B cell (primary cell): Measurements from ENCODE around the gene NCKIPSD. TPM values are rescaled to one million over a fixed set of nuclear protein-coding genes. Genes with fewer than 3 reads are reported as not detected.

Experiments used
- ATAC-seq: fragments of 200-7000 bp; cut with Tn5 transposase; one replicate; pipeline ENCODE4 v1.10.0; 2021; ENCODE audit warnings: low read depth, mild to moderate bottlenecking, moderate number of reproducible peaks, moderate library complexity
- CTCF ChIA-PET: fragments of 350-600 bp; sonication (Branson Sonifier 250); formaldehyde crosslinking; loops from one replicate; lab custom pipeline; 2021; ENCODE audit warnings: antibody characterized with exemption, inconsistent platforms; lab: Charles Lee
- POLR2A ChIA-PET: fragments of 350-600 bp; sonication (Branson Sonifier 250); formaldehyde crosslinking; loops from one replicate; lab custom pipeline; 2021; ENCODE audit warnings: antibody characterized with exemption; lab: Charles Lee
- DNase-seq: peaks from one replicate; pipeline ENCODE4 v3.0.0; 2013
- H2AFZ ChIP-seq: 2 replicates; pipeline ENCODE4 v1.6.1; 2012; ENCODE audit warnings: mild to moderate bottlenecking, low read depth, low read length; ENCODE audit not compliant: insufficient read depth, poor library complexity, severe bottlenecking
- H3K27ac ChIP-seq, 2 donors: 1 replicate in 1 of 2; 2 replicates in 1 of 2; pipeline ENCODE4 v1.5.1; 2012 to 2013; ENCODE audit warnings: low read length in 2 of 2, mild to moderate bottlenecking in 2 of 2, moderate library complexity in 1 of 2
- H3K27me3 ChIP-seq, 4 experiments: fragments of 200-600 bp in 1 of 4; sonication (generic) in 1 of 4; replicated peaks in 1 of 4; 1 replicate in 2 of 4; 2 replicates in 2 of 4; pipeline versions ENCODE4 v1.6.1 to v1.7.0; 2013 to 2016; ENCODE audit warnings: low read length in 3 of 4, mild to moderate bottlenecking in 2 of 4, mixed read lengths in 1 of 4, moderate library complexity in 1 of 4; ENCODE audit not compliant: insufficient read depth in 4 of 4, control insufficient read depth in 3 of 4; ENCODE audit errors: control extremely low read depth in 1 of 4
- H3K36me3 ChIP-seq, 2 experiments: replicated peaks in 1 of 2; 1 replicate in 1 of 2; 2 replicates in 1 of 2; pipeline versions ENCODE4 v1.6.1 to v1.7.1; 2013; ENCODE audit warnings: low read length in 1 of 2; ENCODE audit not compliant: insufficient read depth in 2 of 2, control insufficient read depth in 1 of 2; ENCODE audit errors: control extremely low read depth in 1 of 2, extremely low read depth in 1 of 2
- H3K4me1 ChIP-seq, 2 donors: fragments of 200-600 bp in 1 of 2; sonication (generic) in 1 of 2; 1 replicate in 1 of 2; 2 replicates in 1 of 2; pipeline versions ENCODE4 v1.5.1 to v1.6.1; 2013 to 2017; ENCODE audit warnings: low read length in 2 of 2; ENCODE audit not compliant: control insufficient read depth in 2 of 2, insufficient read depth in 2 of 2
- H3K4me2 ChIP-seq: replicated peaks from 2 replicates; pipeline ENCODE3; 2012; ENCODE audit warnings: mild to moderate bottlenecking, low read depth, low read length; ENCODE audit not compliant: poor library complexity, severe bottlenecking
- H3K4me3 ChIP-seq, 5 experiments: fragments of 200-600 bp in 1 of 5; sonication (generic) in 1 of 5; 1 replicate in 3 of 5; 2 replicates in 2 of 5; pipeline versions ENCODE4 v1.5.1 to v1.7.0; 2011 to 2016; ENCODE audit warnings: low read length in 4 of 5, mild to moderate bottlenecking in 4 of 5, low read depth in 2 of 5, control low read depth in 1 of 5, moderate library complexity in 1 of 5; ENCODE audit not compliant: insufficient read depth in 1 of 5; ENCODE audit errors: control extremely low read depth in 1 of 5, extremely low read depth in 1 of 5
- H3K79me2 ChIP-seq: fragments of 200-600 bp; sonication (generic); one replicate; pipeline ENCODE4 v1.6.0; 2016; ENCODE audit warnings: low read length; ENCODE audit not compliant: control insufficient read depth, insufficient read depth
- H3K9ac ChIP-seq: fragments of 200-600 bp; sonication (generic); 2 replicates; pipeline ENCODE4 v1.6.1; 2017; ENCODE audit warnings: mild to moderate bottlenecking, low read length, moderate library complexity
- H3K9me3 ChIP-seq, 3 donors: one replicate each; pipeline versions ENCODE4 v1.6.1 to v1.7.1; 2013; ENCODE audit warnings: low read length in 2 of 3; ENCODE audit not compliant: control insufficient read depth in 2 of 3, insufficient read depth in 1 of 3; ENCODE audit errors: control extremely low read depth in 1 of 3
- H4K20me1 ChIP-seq: 2 replicates; pipeline ENCODE4 v1.6.0; 2012; ENCODE audit warnings: mild to moderate bottlenecking, low read length; ENCODE audit not compliant: insufficient read depth, control insufficient read depth, poor library complexity, severe bottlenecking
- H3K27ac Mint-ChIP-seq: one replicate; pipeline ENCODE4 v1.8.0; 2021; ENCODE audit warnings: mixed read lengths
- H3K27me3 Mint-ChIP-seq: one replicate; pipeline ENCODE4 v1.8.0; 2021; ENCODE audit warnings: mixed read lengths
- H3K4me1 Mint-ChIP-seq: one replicate; pipeline ENCODE4 v1.8.0; 2021; ENCODE audit warnings: mixed read lengths
- H3K4me3 Mint-ChIP-seq: one replicate; pipeline ENCODE4 v1.8.0; 2021; ENCODE audit warnings: mixed read lengths
- H3K9me3 Mint-ChIP-seq: one replicate; pipeline ENCODE4 v1.8.0; 2022; ENCODE audit warnings: mixed read lengths; ENCODE audit not compliant: insufficient read depth
- CTCF ChIP-seq: fragments of 200-600 bp; IDR thresholded peaks from one replicate; pipeline ENCODE4 v1.8.0; 2022; ENCODE audit warnings: antibody characterized with exemption, mild to moderate bottlenecking
- EZH2 ChIP-seq: IDR thresholded peaks from 2 replicates; pipeline ENCODE4 v1.6.1; 2012; ENCODE audit warnings: borderline replicate concordance, low read depth, mild to moderate bottlenecking, moderate library complexity, low read length; ENCODE audit not compliant: insufficient read depth, poor library complexity, severe bottlenecking
- WGBS: methylation state at CpG from one replicate; pipeline ENCODE4 v1.1.5; 2013; ENCODE audit warnings: missing lambda C conversion rate; ENCODE audit not compliant: insufficient coverage; 5-methylcytosine and 5-hydroxymethylcytosine counted together
- intact Hi-C: fragments of 100-400 bp; cut with micrococcal nuclease; formaldehyde crosslinking; loops from one replicate; pipeline ENCODE4 v1.10.0; 2022
- polyA plus RNA-seq: library from polyadenylated mRNA; depleted of rRNA; stranded (reverse); fragments of >200 nt; gene quantifications from 2 replicates; pipeline ENCODE4 v1.2.3, GENCODE V29; 2012
- total RNA-seq, 2 donors: library from RNA; stranded (reverse); fragments of 120-200 nt in 1 of 2; gene quantifications; 1 replicate in 1 of 2; 2 replicates in 1 of 2; pipeline versions ENCODE4 v1.2.3 to v1.2.4, GENCODE V29; 2013 to 2022

NCKIPSD gene
- total and polyA plus RNA-seq, 2 donors (not counting 1 experiment from before 2014, with no cell fraction given), result 19.1 to 24.6 TPM

GRCh38 chr3:48647714-48648113 lies 38.0 kb downstream of the NCKIPSD start:
- 89% methylated on average over 8 of the region's 9 CpGs for WGBS
- Histone ChIP-seq H3K79me2 (no peaks in the 10 kb centered on the region), H3K4me2 (no peak overlapping the region), H3K27ac (no peak overlapping the region), H3K4me1 (no peaks in the 10 kb centered on the region), H4K20me1 (no peaks in the 10 kb centered on the region), H3K27me3 (no peaks in the 10 kb centered on the region), H3K36me3 (no peaks in the 10 kb centered on the region), H2AFZ (no peak overlapping the region), H3K9me3 (no peaks in the 10 kb centered on the region), H3K9ac (no peak overlapping the region), H3K4me3 (no peak overlapping the region)
- Mint-ChIP-seq H3K4me1 (no peaks in the 10 kb centered on the region), H3K4me3 (no peak overlapping the region), H3K9me3 (no peaks in the 10 kb centered on the region), H3K27me3 (no peaks in the 10 kb centered on the region), H3K27ac (no peak overlapping the region)
- TF ChIP-seq CTCF (no peak), EZH2 (no peak)
- POLR2A ChIA-PET, result no interaction called here
- intact Hi-C loops, result no loop called here
- ATAC-seq (no peak), DNase-seq (no peak)
- CTCF ChIA-PET, result no interaction called here

GRCh38 chr3:48644898-48645760 lies 40.6 kb downstream of the NCKIPSD start:
- H3K9me3 Mint-ChIP-seq, result no peaks in the 10 kb centered on the region
- Histone ChIP-seq H3K27me3 (peaks cover 0 to 11% (median 0%) of the 10 kb centered on the region in 4 experiments), H3K9ac (no peak overlapping the region), H4K20me1 (no peaks in the 10 kb centered on the region), H3K4me2 (no peak overlapping the region), H2AFZ (no peak overlapping the region), H3K9me3 (no peaks in the 10 kb centered on the region), H3K4me3 (no peak overlapping the region), H3K36me3 (no peaks in the 10 kb centered on the region), H3K4me1 (no peaks in the 10 kb centered on the region), H3K27ac (no peak overlapping the region), H3K79me2 (no peaks in the 10 kb centered on the region)
- DNase-seq, result no peak
- no peak overlapping the region for H3K4me3 Mint-ChIP-seq
- WGBS, result 95% methylated on average over 19 of the region's 22 CpGs
- no peaks in the 10 kb centered on the region for H3K27me3 Mint-ChIP-seq
- CTCF ChIA-PET, result no interaction called here
- TF ChIP-seq EZH2 (no peak), CTCF (no peak)
- no peaks in the 10 kb centered on the region for H3K4me1 Mint-ChIP-seq
- intact Hi-C loops, result no loop called here
- POLR2A ChIA-PET, result no interaction called here
- no peak for ATAC-seq
- H3K27ac Mint-ChIP-seq, result no peak overlapping the region
